Measurements from ENCODE around the gene MYO1E. TPM values are rescaled to one million over a fixed set of nuclear protein-coding genes. Genes with fewer than 3 reads are reported as not detected.

The MYO1E gene
- total RNA-seq, 4 donors from 2014 or later = 49.7 to 76.1 (median 65.6) TPM

- H3K4me3 ChIP-seq = no peak overlapping the region
- 81 to 89% methylated on average over 1 to 2 of the region's 2 CpGs for WGBS, 2 donors (ENCODE audit: low coverage in 1 of 2)
- H3K36me3 ChIP-seq = peaks cover 0 to 79% of the 10 kb centered on the region in 2 donors
- no peak for ATAC-seq
- H3K4me1 ChIP-seq = no peaks in the 10 kb centered on the region
- no peaks in the 10 kb centered on the region for H3K27me3 ChIP-seq
- no peak overlapping the region for H3K27ac ChIP-seq
- TF ChIP-seq POLR2AphosphoS5 (IDR thresholded peaks at IDR 0.05) = no peak
- no peak for TF ChIP-seq CTCF (IDR thresholded peaks at IDR 0.05)
- TF ChIP-seq POLR2A (IDR thresholded peaks at IDR 0.05) = no peak
- TF ChIP-seq EP300 (IDR thresholded peaks at IDR 0.05) = no peak
- H3K9me3 ChIP-seq = no peaks in the 10 kb centered on the region
These were observed 162.5 kb downstream of the MYO1E start for GRCh38 chr15:59210186-59210585.

GRCh38 chr15:59208613-59209249 is 163.9 kb downstream of the MYO1E start:
- Histone ChIP-seq H3K36me3 (peaks cover 0 to 79% of the 10 kb centered on the region in 2 donors), H3K27ac (no peak overlapping the region), H3K4me3 (no peak overlapping the region), H3K27me3 (no peaks in the 10 kb centered on the region), H3K4me1 (no peaks in the 10 kb centered on the region), H3K9me3 (no peaks in the 10 kb centered on the region)
- WGBS, 2 donors (ENCODE audit: low coverage in 1 of 2) = 93 to 100% methylated on average over 2 of the region's 7 CpGs
- no peak for ATAC-seq
- no peak for TF ChIP-seq POLR2AphosphoS5 (IDR thresholded peaks at IDR 0.05)
- TF ChIP-seq EP300 (IDR thresholded peaks at IDR 0.05) = no peak
- TF ChIP-seq POLR2A (IDR thresholded peaks at IDR 0.05) = no peak
- no peak for TF ChIP-seq CTCF (IDR thresholded peaks at IDR 0.05)

- H3K27me3 ChIP-seq = no peaks in the 10 kb centered on the region
- H3K27ac ChIP-seq = no peak within 1 kb of the TSS
- 90 to 97% methylated on average over 8 to 12 of the region's 30 CpGs for WGBS, 2 donors (ENCODE audit: low coverage in 1 of 2)
- H3K36me3 ChIP-seq = peaks cover 0 to 78% of the 10 kb centered on the region in 2 donors
- TF ChIP-seq EP300 (IDR thresholded peaks at IDR 0.05) (no peak), CTCF (IDR thresholded peaks at IDR 0.05) (no peak), POLR2A (IDR thresholded peaks at IDR 0.05) (no peak), POLR2AphosphoS5 (IDR thresholded peaks at IDR 0.05) (no peak)
- no peaks in the 10 kb centered on the region for H3K9me3 ChIP-seq
- H3K4me1 ChIP-seq = no peaks in the 10 kb centered on the region
- no peak for ATAC-seq
- H3K4me3 ChIP-seq = no peak within 1 kb of the TSS
These were observed 166.0 kb downstream of the MYO1E start, which contains the start of gene LDHAL6B for GRCh38 chr15:59206623-59207183. TSS of gene LDHAL6B (plus strand) at chr15:59206843. CDS start at chr15:59206941, 98 bp downstream.

- TF ChIP-seq POLR2AphosphoS5 (IDR thresholded peaks at IDR 0.05) (no peak), CTCF (IDR thresholded peaks at IDR 0.05) (no peak), POLR2A (IDR thresholded peaks at IDR 0.05) (no peak), EP300 (IDR thresholded peaks at IDR 0.05) (no peak)
- 70 to 80% methylated on average over 3 to 6 of the region's 9 CpGs for WGBS, 2 donors (ENCODE audit: low coverage in 1 of 2)
- ATAC-seq = no peak
These were observed 166.6 kb downstream of the MYO1E start for GRCh38 chr15:59205839-59206622.

More at GRCh38 chr15:59205839-59206622, 166.6 kb downstream of the MYO1E start:
- Histone ChIP-seq H3K36me3 (peaks cover 0 to 83% of the 10 kb centered on the region in 2 donors), H3K27ac (no peak overlapping the region), H3K4me1 (no peaks in the 10 kb centered on the region), H3K27me3 (no peaks in the 10 kb centered on the region), H3K9me3 (no peaks in the 10 kb centered on the region), H3K4me3 (no peak overlapping the region)

Measured in gastroesophageal sphincter (tissue), 4 donors.